MCF 10A (cell line): ENCODE results near the gene STARD9. TPM values are rescaled to one million over a fixed set of nuclear protein-coding genes. Genes with fewer than 3 reads are reported as not detected.

Experiments used
- BruUV-seq: library from RNA; stranded (reverse); fragments of 400-500 nt; replicated peaks from 2 replicates; lab custom pipeline; 2021; lab: Mats Ljungman, UMichigan
- CTCF ChIA-PET: fragments of 300-600 bp; sonication (Branson Sonifier 250); formaldehyde crosslinking; extraction: SDS; loops from one replicate; lab custom pipeline; 2021; ENCODE audit warnings: antibody characterized with exemption, inconsistent platforms; lab: Yijun Ruan, JAX
- POLR2A ChIA-PET: fragments of 300-600, 350-650 bp; sonication (Branson Sonifier 250); formaldehyde crosslinking; extraction: SDS; loops from one replicate; lab custom pipeline; 2020; ENCODE audit warnings: antibody characterized with exemption, inconsistent platforms; lab: Yijun Ruan, JAX
- DNase-seq: peaks from one replicate; pipeline ENCODE4 v3.0.0-alpha.2; 2018; ENCODE audit not compliant: unreplicated experiment
- H3K27ac Mint-ChIP-seq: one replicate; pipeline ENCODE4 v1.8.0; 2022; ENCODE audit warnings: mild to moderate bottlenecking, low read depth, mixed read lengths; ENCODE audit not compliant: unreplicated experiment
- H3K27me3 Mint-ChIP-seq: one replicate; pipeline ENCODE4 v1.8.0; 2022; ENCODE audit warnings: mixed read lengths; ENCODE audit not compliant: insufficient read depth, unreplicated experiment
- H3K36me3 Mint-ChIP-seq: one replicate; pipeline ENCODE4 v1.8.0; 2022; ENCODE audit warnings: mild to moderate bottlenecking, moderate library complexity, mixed read lengths; ENCODE audit not compliant: insufficient read depth, unreplicated experiment
- H3K4me1 Mint-ChIP-seq: one replicate; pipeline ENCODE4 v1.8.0; 2022; ENCODE audit warnings: mixed read lengths; ENCODE audit not compliant: insufficient read depth, unreplicated experiment
- H3K4me3 Mint-ChIP-seq: one replicate; pipeline ENCODE4 v1.8.0; 2022; ENCODE audit warnings: mild to moderate bottlenecking, moderate library complexity, mixed read lengths; ENCODE audit not compliant: unreplicated experiment
- H3K9me3 Mint-ChIP-seq: one replicate; pipeline ENCODE4 v1.8.0; 2022; ENCODE audit warnings: mixed read lengths; ENCODE audit not compliant: unreplicated experiment
- CTCF ChIP-seq: fragments of 200-600 bp; IDR thresholded peaks from one replicate; pipeline ENCODE4 v1.8.0; 2022; ENCODE audit warnings: antibody characterized with exemption, mild to moderate bottlenecking; ENCODE audit not compliant: unreplicated experiment
- intact Hi-C: fragments of 100-400 bp; cut with micrococcal nuclease; formaldehyde crosslinking; loops from 2 replicates; pipeline ENCODE4 v1.14.1; 2022
- total RNA-seq: library from RNA; stranded (reverse); gene quantifications from 2 replicates; pipeline ENCODE4 v1.2.3, GENCODE V29; 2022

Gene STARD9
- total RNA-seq, 1 experiment from 2014 or later, result 2.0 TPM

GRCh38 chr15:42692536-42692935, 117.1 kb downstream of the STARD9 start:
- no peak for DNase-seq
- Mint-ChIP-seq H3K4me1 (no peaks in the 10 kb centered on the region), H3K27me3 (no peaks in the 10 kb centered on the region), H3K27ac (no peak overlapping the region), H3K36me3 (no peaks in the 10 kb centered on the region), H3K4me3 (no peak overlapping the region), H3K9me3 (no peaks in the 10 kb centered on the region)
- no TSS peak for BruUV-seq
- ChIA-PET POLR2A (no interaction called here), CTCF (interaction anchor here (0.6 kb wide), 1 partner anchor 35 kb away, joined by 5 read pairs; no protein-coding TSS in a partner anchor)
- TF ChIP-seq CTCF, result no peak
- intact Hi-C loops, result no loop called here

- no peaks in the 10 kb centered on the region for H3K9me3 Mint-ChIP-seq
- TF ChIP-seq CTCF, result no peak
- no peaks in the 10 kb centered on the region for H3K27me3 Mint-ChIP-seq
- H3K4me3 Mint-ChIP-seq, result no peak overlapping the region
- no peak for DNase-seq
- H3K27ac Mint-ChIP-seq, result no peak overlapping the region
- ChIA-PET POLR2A (no interaction called here), CTCF (interaction anchor here (0.6 kb wide), 1 partner anchor 34 kb away, joined by 5 read pairs; no protein-coding TSS in a partner anchor)
- H3K4me1 Mint-ChIP-seq, result no peaks in the 10 kb centered on the region
- intact Hi-C loops, result no loop called here
- BruUV-seq, result no TSS peak
- no peaks in the 10 kb centered on the region for H3K36me3 Mint-ChIP-seq
Observed at GRCh38 chr15:42692997-42693396, 117.6 kb downstream of the STARD9 start.

GRCh38 chr15:42693496-42693895, 118.1 kb downstream of the STARD9 start:
- BruUV-seq, result no TSS peak
- intact Hi-C loops, result no loop called here
- H3K4me1 Mint-ChIP-seq, result no peaks in the 10 kb centered on the region
- DNase-seq, result no peak
- CTCF ChIA-PET, result no interaction called here
- no peaks in the 10 kb centered on the region for H3K9me3 Mint-ChIP-seq
- H3K27ac Mint-ChIP-seq, result no peak overlapping the region
- no peaks in the 10 kb centered on the region for H3K27me3 Mint-ChIP-seq
- no peak for TF ChIP-seq CTCF
- no peaks in the 10 kb centered on the region for H3K36me3 Mint-ChIP-seq
- POLR2A ChIA-PET, result no interaction called here
- no peak overlapping the region for H3K4me3 Mint-ChIP-seq

GRCh38 chr15:42693942-42694341, 118.5 kb downstream of the STARD9 start:
- no TSS peak for BruUV-seq
- Mint-ChIP-seq H3K9me3 (no peaks in the 10 kb centered on the region), H3K27me3 (no peaks in the 10 kb centered on the region), H3K27ac (no peak overlapping the region), H3K4me3 (no peak overlapping the region), H3K36me3 (no peaks in the 10 kb centered on the region), H3K4me1 (no peaks in the 10 kb centered on the region)
- DNase-seq, result no peak
- no peak for TF ChIP-seq CTCF
- ChIA-PET CTCF (interaction anchor here (0.6 kb wide), 2 partner anchors 324 to 685 kb away, joined by 3 to 4 read pairs; no protein-coding TSS in a partner anchor), POLR2A (no interaction called here)
- intact Hi-C loops, result no loop called here
